HL-60 (cell line): ENCODE data around the gene TEAD4.

Source experiments
- TF ChIP-seq, protein P1 (sequence below): IDR thresholded peaks from one replicate; pipeline ENCODE4 v1.5.1; 2011; ENCODE audit warnings: low read length, control low read depth, inconsistent platforms; ENCODE audit not compliant: insufficient read depth
- TF ChIP-seq, protein P2 (sequence below): IDR thresholded peaks from 2 replicates; pipeline ENCODE4 v1.6.1; 2012; ENCODE audit warnings: low read depth; ENCODE audit not compliant: insufficient replicate concordance

DNA sequence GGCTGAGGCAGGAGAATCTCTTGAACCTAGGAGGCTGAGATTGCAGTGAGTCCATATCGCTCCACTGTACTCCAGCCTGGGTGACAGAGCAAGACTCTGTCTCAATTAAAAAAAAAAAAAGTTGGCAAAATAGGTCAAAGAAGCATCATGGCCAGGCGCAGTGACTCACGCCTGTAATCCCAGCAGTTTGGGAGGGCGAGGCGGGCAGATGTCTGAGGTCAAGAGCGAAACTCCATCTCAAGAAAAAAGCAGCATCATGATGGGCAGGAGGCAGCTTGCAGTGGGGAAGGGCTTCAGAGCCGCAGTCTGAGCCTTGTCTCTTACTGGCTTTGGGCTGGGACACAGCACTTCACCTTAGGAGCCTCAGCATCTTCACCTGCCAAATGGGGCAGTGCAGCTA is 21.4 kb downstream of the TEAD4 start:
- TF ChIP-seq, protein P1, sequence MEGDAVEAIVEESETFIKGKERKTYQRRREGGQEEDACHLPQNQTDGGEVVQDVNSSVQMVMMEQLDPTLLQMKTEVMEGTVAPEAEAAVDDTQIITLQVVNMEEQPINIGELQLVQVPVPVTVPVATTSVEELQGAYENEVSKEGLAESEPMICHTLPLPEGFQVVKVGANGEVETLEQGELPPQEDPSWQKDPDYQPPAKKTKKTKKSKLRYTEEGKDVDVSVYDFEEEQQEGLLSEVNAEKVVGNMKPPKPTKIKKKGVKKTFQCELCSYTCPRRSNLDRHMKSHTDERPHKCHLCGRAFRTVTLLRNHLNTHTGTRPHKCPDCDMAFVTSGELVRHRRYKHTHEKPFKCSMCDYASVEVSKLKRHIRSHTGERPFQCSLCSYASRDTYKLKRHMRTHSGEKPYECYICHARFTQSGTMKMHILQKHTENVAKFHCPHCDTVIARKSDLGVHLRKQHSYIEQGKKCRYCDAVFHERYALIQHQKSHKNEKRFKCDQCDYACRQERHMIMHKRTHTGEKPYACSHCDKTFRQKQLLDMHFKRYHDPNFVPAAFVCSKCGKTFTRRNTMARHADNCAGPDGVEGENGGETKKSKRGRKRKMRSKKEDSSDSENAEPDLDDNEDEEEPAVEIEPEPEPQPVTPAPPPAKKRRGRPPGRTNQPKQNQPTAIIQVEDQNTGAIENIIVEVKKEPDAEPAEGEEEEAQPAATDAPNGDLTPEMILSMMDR: no peak
- TF ChIP-seq, protein P2, sequence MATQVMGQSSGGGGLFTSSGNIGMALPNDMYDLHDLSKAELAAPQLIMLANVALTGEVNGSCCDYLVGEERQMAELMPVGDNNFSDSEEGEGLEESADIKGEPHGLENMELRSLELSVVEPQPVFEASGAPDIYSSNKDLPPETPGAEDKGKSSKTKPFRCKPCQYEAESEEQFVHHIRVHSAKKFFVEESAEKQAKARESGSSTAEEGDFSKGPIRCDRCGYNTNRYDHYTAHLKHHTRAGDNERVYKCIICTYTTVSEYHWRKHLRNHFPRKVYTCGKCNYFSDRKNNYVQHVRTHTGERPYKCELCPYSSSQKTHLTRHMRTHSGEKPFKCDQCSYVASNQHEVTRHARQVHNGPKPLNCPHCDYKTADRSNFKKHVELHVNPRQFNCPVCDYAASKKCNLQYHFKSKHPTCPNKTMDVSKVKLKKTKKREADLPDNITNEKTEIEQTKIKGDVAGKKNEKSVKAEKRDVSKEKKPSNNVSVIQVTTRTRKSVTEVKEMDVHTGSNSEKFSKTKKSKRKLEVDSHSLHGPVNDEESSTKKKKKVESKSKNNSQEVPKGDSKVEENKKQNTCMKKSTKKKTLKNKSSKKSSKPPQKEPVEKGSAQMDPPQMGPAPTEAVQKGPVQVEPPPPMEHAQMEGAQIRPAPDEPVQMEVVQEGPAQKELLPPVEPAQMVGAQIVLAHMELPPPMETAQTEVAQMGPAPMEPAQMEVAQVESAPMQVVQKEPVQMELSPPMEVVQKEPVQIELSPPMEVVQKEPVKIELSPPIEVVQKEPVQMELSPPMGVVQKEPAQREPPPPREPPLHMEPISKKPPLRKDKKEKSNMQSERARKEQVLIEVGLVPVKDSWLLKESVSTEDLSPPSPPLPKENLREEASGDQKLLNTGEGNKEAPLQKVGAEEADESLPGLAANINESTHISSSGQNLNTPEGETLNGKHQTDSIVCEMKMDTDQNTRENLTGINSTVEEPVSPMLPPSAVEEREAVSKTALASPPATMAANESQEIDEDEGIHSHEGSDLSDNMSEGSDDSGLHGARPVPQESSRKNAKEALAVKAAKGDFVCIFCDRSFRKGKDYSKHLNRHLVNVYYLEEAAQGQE: no peak
